MG63 (cell line): ENCODE data around the gene DCAF17. TPM values are rescaled to one million over a fixed set of nuclear protein-coding genes. Genes with fewer than 3 reads are reported as not detected.

Experiments used
- DNase-seq: peaks from one replicate; pipeline ENCODE4 v3.0.0-alpha.2; 2020
- H3K27me3 ChIP-seq: fragments of 250-450 bp; sonication (Bioruptor Pico); 2 replicates; pipeline ENCODE4 v1.5.1; 2020; ENCODE audit warnings: mild to moderate bottlenecking, moderate library complexity
- H3K36me3 ChIP-seq: fragments of 250-450 bp; sonication (Bioruptor Pico); 2 replicates; pipeline ENCODE4 v1.5.1; 2020; ENCODE audit warnings: mild to moderate bottlenecking, moderate library complexity
- H3K4me3 ChIP-seq: fragments of 250-450 bp; sonication (Bioruptor Pico); 2 replicates; pipeline ENCODE4 v1.5.1; 2020; ENCODE audit warnings: mild to moderate bottlenecking, moderate library complexity
- H3K9me3 ChIP-seq: fragments of 250-450 bp; sonication (Bioruptor Pico); 2 replicates; pipeline ENCODE4 v1.5.1; 2020; ENCODE audit warnings: mild to moderate bottlenecking, moderate library complexity
- total RNA-seq: library from RNA; depleted of rRNA; stranded (reverse); fragments of >200 nt; shearing (Covaris generic); gene quantifications from 2 replicates; pipeline ENCODE4 v1.2.3, GENCODE V29; 2014; ENCODE audit warnings: low replicate concordance

The DCAF17 gene
- total RNA-seq, 1 experiment from 2014 or later: 13.8 TPM

DNA sequence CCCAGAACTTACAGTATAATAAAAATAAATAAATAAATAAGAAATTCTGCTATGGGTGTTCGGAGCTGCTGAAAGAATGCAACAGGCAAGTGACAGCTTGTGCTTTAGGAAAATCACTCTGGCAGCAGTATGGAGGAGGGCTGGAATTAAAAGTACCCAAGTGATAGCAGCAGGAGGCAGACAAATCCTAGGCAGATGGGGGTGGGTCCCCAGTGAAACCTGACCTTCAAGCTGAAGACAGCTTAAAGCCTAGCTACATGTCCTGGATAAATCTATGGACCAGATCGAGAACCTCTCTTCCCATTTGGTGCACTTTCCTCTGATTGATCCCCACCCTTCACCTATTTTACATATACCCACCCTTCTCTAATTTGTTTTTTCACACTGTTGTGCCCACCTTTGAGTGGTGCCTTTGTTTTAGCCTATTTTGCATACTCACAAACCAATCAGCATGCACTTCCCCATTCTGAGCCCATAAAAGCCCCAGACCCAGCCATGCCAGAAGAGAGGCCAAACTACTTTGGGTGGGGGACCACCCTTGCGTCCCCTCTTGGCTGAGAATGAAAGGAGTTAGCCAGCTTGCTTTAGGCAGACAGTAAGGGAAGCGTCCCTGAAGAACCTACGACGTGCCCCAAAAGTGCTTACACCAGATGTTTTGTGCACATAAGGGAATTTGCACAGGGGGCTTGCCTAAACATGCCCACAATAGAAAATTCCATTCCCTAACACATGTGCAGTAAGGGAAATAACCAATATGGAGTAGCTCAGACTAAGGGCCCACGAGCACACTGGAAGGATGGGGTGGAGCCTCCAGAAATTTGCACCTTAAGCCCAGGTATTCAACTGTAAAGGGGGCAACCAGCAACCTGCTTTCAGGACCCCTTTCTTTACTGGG lies 3.3 kb upstream of the DCAF17 start:
- DNase-seq: no peak
- Histone ChIP-seq H3K27me3 (no peaks in the 10 kb centered on the region), H3K9me3 (peaks cover 5% of the 10 kb centered on the region), H3K4me3 (no peak overlapping the region), H3K36me3 (peaks cover 4% of the 10 kb centered on the region)

DNA sequence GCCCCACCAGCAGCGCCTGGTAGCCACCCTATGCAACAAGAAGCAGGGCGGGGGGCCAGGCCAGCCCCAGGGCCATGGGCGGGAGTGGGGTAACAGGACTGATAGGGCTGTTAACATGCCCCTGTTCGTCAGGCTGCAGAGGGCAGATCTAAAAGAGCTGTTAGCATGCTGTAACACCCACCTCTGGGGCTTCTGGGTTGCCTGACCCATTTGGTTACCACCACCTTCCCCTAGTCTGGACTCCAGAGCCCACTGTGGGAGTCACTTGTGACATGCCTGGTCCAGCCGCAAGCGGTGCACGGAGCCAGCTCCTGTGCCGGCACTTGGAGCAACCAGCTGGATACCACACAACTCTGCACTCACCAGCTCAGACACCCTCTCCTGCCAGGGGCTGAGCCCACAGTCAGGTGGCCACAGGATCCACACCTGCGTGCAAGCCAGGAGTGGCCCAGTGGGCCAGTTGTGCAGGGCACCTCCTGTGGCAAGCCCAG lies 2.3 kb upstream of the DCAF17 start:
- no peak for DNase-seq
- no peaks in the 10 kb centered on the region for H3K27me3 ChIP-seq
- H3K36me3 ChIP-seq: peaks cover 11% of the 10 kb centered on the region
- peaks cover 13% of the 10 kb centered on the region for H3K9me3 ChIP-seq
- no peak overlapping the region for H3K4me3 ChIP-seq

DNA sequence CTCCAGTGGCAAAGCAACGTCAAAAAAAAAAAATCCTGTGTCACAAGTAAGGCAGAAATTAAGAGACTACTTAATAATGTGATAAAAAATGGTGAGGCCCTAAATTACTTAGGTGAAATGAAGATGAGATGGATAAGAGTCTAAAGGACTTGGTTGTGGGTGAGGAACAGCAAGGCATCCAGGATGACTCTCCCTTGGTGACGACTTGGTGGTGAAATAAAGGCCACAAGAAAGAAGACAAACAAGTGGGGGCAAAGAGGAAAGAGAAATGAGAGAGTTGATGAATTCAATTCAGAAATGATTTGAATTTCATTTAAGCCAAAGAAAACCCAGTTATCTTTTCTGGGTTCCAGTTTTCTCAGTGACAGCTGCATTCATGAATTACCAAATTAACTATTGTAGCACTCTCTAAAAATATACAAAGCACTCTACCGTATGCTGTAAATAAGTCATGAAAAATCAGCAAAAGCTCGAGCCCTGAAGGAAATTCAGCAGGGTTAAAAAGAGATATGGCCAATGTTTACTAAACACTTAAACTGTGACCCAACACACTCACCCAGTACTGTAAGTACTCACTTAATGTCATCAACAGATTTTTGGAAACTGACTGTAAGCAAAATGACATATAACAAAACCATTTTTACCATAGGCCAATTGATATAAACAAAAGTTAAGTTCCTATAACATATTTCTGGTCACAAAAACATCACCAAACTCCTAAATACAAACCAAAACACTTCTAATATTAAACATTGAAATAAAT lies 1.6 kb upstream of the DCAF17 start:
- Histone ChIP-seq H3K27me3 (no peaks in the 10 kb centered on the region), H3K36me3 (peaks cover 18% of the 10 kb centered on the region), H3K4me3 (peak overlapping the region; percentile 75), H3K9me3 (peaks cover 18% of the 10 kb centered on the region)
- DNase-seq: no peak

DNA sequence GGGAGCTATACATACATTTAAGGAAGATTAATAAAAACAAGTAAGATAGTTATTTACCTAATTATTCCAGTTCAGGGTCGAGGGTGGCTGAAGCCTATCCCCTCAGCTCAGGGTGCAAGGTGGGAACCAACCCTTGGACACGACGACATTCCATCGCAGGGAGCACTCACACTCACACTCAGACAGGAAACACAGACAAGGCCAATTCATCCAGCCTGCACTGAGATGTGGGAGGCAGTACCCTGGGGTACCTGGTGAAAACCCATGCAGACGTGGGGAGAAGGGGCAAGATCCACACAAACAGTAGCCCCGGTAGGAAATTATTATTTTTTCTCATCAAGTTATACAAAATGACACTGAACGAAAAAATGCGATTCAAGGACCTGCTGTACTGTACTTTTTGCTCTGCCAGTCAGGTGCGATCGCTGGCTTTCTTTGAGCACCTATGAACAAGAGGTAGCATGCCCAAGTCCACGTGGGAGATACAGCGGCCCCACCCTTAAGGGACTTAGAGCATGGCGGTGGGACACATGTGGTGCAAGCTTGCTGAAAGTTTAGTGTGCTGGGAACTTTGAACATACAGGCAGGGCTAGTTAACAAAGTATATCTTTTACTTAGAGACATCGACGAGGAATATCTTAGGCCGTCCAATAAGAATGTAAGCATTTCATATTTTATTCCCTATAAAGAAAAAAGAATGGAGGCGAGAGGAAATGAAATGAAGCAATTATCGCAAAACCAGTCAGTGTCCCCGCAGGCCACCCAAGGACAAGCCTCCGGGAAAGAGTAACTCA lies 860 bp upstream of the DCAF17 start:
- H3K27me3 ChIP-seq: no peaks in the 10 kb centered on the region
- H3K36me3 ChIP-seq: peaks cover 26% of the 10 kb centered on the region
- H3K9me3 ChIP-seq: peaks cover 18% of the 10 kb centered on the region
- DNase-seq: peak; percentile 47
- H3K4me3 ChIP-seq: peak overlapping the region; percentile 75

DNA sequence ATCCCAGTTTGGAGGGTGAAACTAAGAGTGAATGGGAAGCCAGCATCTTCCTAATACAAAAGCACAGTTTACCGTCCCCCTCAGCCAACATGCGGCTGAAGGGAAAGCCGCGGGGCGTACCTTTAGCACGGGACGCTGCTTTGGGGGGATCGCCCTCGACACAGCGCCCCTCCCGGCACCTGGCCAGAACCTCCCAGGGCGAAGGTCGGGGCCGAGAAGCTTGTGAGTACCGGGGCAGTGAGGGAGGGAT lies 338 bp upstream of the DCAF17 start, which contains the start of gene METTL8:
Gene METTL8 (minus strand): TSS at position 228 of the 250 bp plus-strand sequence. CDS start 41,805 bp downstream, outside the sequence.
- H3K36me3 ChIP-seq: peaks cover 28% of the 10 kb centered on the region
- H3K27me3 ChIP-seq: no peaks in the 10 kb centered on the region
- peaks cover 18% of the 10 kb centered on the region for H3K9me3 ChIP-seq
- DNase-seq: no peak
- peak within 1 kb of the TSS; percentile 75 for H3K4me3 ChIP-seq

DNA sequence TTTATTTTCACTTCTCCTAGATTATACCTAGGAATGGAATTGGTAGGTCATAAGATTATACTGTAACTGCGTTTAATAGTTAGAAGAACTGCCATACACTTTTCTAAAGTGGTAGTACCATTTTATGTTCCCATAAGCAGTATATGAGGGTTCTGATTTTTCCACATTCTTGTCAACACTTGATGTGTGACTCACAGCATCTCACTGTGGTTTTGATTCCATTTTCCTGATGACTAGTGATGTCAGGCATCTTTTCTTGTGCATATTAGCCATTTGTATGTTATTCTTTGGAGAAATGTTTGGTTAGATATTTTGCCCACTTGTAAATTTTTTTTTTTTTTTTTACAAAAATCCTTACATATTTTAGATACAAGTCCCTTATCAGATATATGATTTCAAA lies 2.3 kb downstream of the DCAF17 start:
- no peak overlapping the region for H3K4me3 ChIP-seq
- peaks cover 16% of the 10 kb centered on the region for H3K9me3 ChIP-seq
- no peak for DNase-seq
- H3K27me3 ChIP-seq: no peaks in the 10 kb centered on the region
- peaks cover 47% of the 10 kb centered on the region for H3K36me3 ChIP-seq

DNA sequence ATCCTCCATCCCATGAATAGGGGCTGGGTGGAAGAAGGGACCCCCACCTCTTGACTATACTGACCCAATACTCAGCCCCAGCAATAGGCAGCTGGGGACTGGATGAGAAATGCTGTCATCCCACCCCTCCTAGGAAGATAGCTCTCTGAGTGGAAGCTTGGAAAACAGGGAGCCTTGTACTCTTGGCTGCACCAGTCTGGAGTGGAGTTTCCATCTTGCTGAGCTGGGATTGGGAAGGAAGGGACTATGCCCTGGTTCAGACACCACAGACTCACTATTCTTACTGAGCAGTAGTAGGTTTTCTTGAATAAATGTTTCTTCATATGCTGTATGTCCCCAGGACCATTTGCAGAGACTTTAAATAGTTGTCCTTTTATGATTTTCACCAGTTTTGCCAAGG lies 7.4 kb downstream of the DCAF17 start:
- H3K36me3 ChIP-seq: peaks cover 67% of the 10 kb centered on the region
- no peak for DNase-seq
- peaks cover 9% of the 10 kb centered on the region for H3K9me3 ChIP-seq
- no peaks in the 10 kb centered on the region for H3K27me3 ChIP-seq
- H3K4me3 ChIP-seq: no peak overlapping the region

DNA sequence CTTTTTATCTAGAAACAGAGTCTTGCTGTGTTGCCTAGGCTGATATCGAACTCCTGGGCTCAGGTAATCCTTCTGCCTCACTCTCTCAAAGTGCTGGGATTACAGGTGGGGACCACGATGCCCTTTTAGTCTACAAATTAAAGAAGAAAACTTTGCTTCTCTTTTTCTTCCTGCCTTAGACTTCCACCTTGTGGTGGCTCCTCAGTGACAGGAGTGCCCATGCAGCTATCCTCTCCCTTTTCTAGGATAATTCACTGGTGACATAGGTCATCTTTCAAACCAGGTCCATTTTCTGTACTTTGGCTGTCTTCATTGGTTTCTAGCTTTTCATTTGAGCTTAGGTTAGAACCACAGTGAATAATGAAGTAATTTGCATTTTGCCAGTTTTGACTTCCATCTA lies 13.6 kb downstream of the DCAF17 start:
- H3K36me3 ChIP-seq: peaks cover 75% of the 10 kb centered on the region
- no peak for DNase-seq

DNA sequence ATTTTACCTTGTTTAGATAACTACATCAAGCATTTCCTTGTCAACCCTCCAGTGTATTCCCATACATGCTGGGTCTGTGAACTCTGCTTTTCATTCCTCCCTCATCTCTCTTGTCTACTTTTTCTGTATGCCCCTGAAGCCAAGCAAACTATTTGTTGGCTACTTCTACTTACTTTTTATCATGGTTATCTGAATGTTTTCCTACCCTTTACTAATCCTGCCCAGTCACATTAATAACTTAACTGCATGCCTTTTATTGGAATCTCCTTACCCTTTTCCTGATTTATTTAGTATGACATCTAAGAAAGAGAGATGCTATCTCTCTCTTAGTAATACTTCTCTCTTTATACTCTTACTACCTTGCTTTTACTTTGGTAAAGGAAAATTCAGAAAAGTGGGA lies 17.0 kb downstream of the DCAF17 start:
- no peak overlapping the region for H3K4me3 ChIP-seq
- no peak for DNase-seq
- no peaks in the 10 kb centered on the region; the same call in none of the 2 replicates for H3K9me3 ChIP-seq
- H3K27me3 ChIP-seq: no peaks in the 10 kb centered on the region
- H3K36me3 ChIP-seq: peaks cover 81% of the 10 kb centered on the region

More for the DNA sequence above, 13.6 kb downstream of the DCAF17 start:
- Histone ChIP-seq H3K27me3 (no peaks in the 10 kb centered on the region), H3K9me3 (no peaks in the 10 kb centered on the region), H3K4me3 (no peak overlapping the region)

DNA sequence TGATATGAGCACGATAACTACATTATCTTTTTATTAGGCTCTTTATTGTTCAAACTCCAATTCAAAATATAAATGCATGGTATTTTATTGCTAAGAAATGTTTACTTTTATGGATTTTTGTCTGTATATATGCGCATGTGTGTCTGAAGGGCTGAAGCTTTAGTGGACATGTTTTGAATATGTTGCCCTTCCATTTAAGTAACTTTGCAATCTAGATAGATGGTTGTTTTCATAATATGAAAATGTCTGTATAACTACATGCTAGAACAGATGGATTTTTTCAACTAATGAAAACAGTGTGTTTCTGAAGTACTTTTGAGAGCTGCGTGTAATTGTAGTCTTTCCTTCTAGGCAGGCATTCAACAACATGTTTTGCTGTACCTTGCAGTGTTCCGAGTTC lies 18.7 kb downstream of the DCAF17 start:
- peaks cover 91% of the 10 kb centered on the region for H3K36me3 ChIP-seq
- no peaks in the 10 kb centered on the region; the same call in none of the 2 replicates for H3K9me3 ChIP-seq
- H3K27me3 ChIP-seq: no peaks in the 10 kb centered on the region
- no peak overlapping the region for H3K4me3 ChIP-seq
- no peak for DNase-seq

DNA sequence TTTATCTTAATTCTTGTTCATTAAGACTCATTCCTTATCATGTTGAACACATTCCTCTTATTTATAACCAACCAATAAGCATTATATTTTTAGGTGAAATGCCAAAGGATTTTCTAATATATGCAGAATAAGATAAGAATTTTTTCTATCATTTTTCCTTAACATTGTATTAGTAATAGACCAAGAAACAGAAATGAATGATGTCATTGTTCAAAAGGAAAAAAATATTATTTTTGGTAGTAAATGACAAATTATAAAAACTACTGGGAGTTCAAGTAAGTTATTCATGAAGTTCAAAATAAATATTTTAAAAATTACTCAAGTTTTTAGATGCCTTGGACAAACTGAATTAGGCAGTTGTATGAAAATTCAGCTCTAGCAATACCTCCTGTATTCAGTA lies 25.5 kb downstream of the DCAF17 start:
- H3K4me3 ChIP-seq: no peak overlapping the region
- no peak for DNase-seq
- no peaks in the 10 kb centered on the region for H3K27me3 ChIP-seq
- H3K36me3 ChIP-seq: peaks cover 54% of the 10 kb centered on the region
- H3K9me3 ChIP-seq: no peaks in the 10 kb centered on the region; the same call in none of the 2 replicates

DNA sequence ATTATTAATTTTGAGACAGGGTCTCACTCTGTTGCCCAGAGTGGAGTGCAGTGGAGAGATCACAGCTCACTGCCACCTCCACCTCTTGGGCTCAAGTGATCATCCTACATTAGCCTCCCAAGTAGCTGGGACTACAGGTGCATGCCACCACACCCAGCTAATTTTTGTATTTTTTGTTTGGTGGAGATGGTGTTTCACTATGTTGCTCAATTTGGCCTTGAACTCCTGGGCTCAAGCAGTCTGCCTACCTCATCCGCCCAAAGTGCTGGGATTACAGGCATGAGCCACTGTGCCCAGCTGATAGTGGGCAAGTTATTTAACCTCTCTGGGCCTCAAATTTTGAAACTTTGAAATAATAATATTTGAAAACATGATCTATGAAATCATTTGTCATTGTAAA lies 26.5 kb downstream of the DCAF17 start:
- H3K36me3 ChIP-seq: peaks cover 47% of the 10 kb centered on the region
- H3K27me3 ChIP-seq: no peaks in the 10 kb centered on the region
- DNase-seq: no peak
- H3K4me3 ChIP-seq: no peak overlapping the region
- no peaks in the 10 kb centered on the region; the same call in none of the 2 replicates for H3K9me3 ChIP-seq

DNA sequence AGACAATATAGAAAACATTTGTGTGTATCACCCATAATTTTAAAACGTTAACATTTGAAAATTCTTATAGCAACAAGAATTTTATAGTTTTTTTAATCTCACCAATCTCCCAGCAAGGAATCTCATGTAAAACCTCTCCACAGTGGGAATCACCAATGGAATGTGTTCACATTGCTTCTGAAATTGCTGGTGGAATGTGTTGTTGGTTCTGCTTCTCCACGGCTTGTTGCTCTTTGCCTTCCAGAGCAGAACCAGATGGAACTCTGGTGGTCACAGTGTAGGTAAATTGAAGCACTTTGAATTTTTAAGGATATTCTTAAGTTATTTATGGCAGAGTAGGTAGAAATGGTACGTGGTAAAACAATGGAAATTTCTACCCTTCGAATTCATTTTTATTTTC lies 35.1 kb downstream of the DCAF17 start:
- Histone ChIP-seq H3K27me3 (no peaks in the 10 kb centered on the region), H3K9me3 (no peaks in the 10 kb centered on the region), H3K36me3 (peaks cover 53% of the 10 kb centered on the region), H3K4me3 (no peak overlapping the region)
- no peak for DNase-seq

DNA sequence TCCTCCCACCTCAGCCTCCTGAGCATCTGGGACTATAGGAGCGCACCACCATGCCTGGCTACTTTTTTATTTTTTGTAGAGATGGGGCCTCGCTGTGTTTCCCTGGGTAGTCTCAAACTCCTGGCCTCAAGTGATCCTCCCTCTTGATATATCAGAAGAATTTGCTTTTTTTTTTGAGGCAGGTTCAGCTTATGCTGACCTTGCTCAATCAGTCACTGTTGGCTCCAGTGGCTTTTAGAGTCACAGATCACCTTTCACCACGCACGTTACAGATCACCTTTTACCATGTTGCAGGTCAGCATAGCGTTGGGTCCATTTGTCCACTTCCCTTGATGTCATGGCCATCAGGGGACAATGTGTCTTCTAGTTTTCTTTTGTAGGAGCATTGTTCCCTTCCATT lies 36.1 kb downstream of the DCAF17 start:
- H3K36me3 ChIP-seq: peaks cover 57% of the 10 kb centered on the region
- no peak for DNase-seq

DNA sequence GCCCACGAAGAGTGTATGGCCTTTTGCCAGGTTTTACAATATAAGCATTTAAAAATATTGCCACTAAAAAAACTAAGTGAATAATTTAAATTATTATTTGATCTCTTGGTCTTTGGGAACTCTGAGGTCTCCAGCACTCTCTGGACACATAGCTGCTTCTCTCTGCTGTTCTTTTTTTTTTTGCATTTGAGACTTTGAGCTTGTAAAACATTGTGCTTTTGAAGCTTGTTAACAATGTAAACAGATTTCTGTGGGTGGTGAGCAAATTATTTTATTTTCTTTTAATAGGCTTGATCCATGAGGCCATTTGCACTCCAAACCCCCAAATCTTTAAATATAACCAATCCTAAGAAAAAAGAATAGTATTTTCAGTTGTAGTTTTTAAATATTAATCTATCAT lies 42.0 kb downstream of the DCAF17 start:
- Histone ChIP-seq H3K4me3 (no peak overlapping the region), H3K27me3 (no peaks in the 10 kb centered on the region), H3K36me3 (peaks cover 46% of the 10 kb centered on the region), H3K9me3 (no peaks in the 10 kb centered on the region)
- DNase-seq: no peak

More for the DNA sequence above, 36.1 kb downstream of the DCAF17 start:
- H3K9me3 ChIP-seq: no peaks in the 10 kb centered on the region
- no peaks in the 10 kb centered on the region for H3K27me3 ChIP-seq
- H3K4me3 ChIP-seq: no peak overlapping the region

DNA sequence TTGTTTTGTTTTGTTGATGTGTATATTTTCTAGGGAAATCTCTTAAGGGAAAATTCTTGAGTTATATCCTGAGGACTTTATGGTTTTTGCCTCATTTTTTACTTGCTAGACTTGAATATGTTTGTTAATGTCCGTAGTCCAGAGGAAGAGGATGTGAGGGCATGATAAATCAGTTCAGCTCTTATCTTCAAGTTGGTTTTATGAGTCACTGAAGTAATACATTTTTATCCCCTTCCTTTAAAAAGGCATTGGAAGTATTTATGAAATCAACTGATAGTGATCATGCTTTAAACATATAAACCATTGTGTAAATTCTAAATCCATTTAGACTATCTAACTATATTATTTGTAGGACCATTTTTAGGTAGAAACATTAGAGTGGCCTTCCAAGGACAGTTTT lies 44.3 kb downstream of the DCAF17 start:
- Histone ChIP-seq H3K9me3 (no peaks in the 10 kb centered on the region), H3K4me3 (no peak overlapping the region), H3K36me3 (peaks cover 33% of the 10 kb centered on the region), H3K27me3 (no peaks in the 10 kb centered on the region)
- no peak for DNase-seq
